Measurements from ENCODE around the gene NFILZ. TPM values are rescaled to one million over a fixed set of nuclear protein-coding genes. Genes with fewer than 3 reads are reported as not detected.

NFILZ gene
- total RNA-seq, 1 donor from 2014 or later = not detected

Other genes starting within 250 kb of the NFILZ start
- gene RAB11B, start 240.3 kb upstream of the NFILZ start, total RNA-seq = 48.1 and 105 TPM in 2 replicates
- gene MARCHF2, start 217.3 kb upstream of the NFILZ start, total RNA-seq = 122 and 194 TPM in 2 replicates
- 68.3 and 70.3 TPM in 2 replicates for gene HNRNPM, start 185.7 kb upstream of the NFILZ start, total RNA-seq
- gene PRAM1, start 128.0 kb upstream of the NFILZ start, total RNA-seq = not detected in 2 replicates
- gene ZNF414, start 116.5 kb upstream of the NFILZ start, total RNA-seq = 3.3 and 5.8 TPM in 2 replicates
- gene MYO1F, start 53.2 kb upstream of the NFILZ start, total RNA-seq = 0.13 and 0.38 TPM in 2 replicates
- 4.2 and 13.0 TPM in 2 replicates for gene ADAMTS10, start 19.9 kb upstream of the NFILZ start, total RNA-seq
- not detected in 2 replicates for gene ACTL9, start 68.2 kb downstream of the NFILZ start, total RNA-seq
- not detected in 2 replicates for gene OR2Z1, start 91.0 kb downstream of the NFILZ start, total RNA-seq
- 0.90 and 4.8 TPM in 2 replicates for gene ZNF558, start 201.7 kb downstream of the NFILZ start, total RNA-seq
- not detected in 2 replicates for gene MBD3L1, start 201.7 kb downstream of the NFILZ start, total RNA-seq